Measurements from ENCODE around the gene LTBP1.
A peak's percentile ranks its signal among the peaks of the same experiment; 100 is the strongest.
"Not testable (repeated sequence)": the region's sequence is repeated elsewhere in the genome, so short reads cannot be mapped to it uniquely, and the experiment has no call there.

LTBP1 gene

DNA sequence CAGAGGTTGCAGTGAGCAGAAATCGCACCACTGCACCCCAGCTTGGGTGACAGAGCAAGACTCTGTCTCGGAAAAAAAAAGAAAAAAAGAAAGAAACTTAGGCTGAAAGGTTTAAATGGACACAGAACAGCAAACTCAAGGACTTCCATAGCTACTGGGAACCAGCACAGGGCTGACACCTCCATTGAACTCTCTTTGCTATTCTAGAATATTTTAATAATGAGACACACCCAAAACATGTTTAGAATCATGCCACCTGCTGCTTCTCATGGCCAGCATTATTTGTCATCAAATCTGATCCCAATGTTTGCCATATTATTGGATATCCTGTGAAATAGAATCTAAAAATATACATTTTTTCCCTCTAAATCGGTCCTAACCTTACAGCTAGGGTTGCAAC is 42.7 kb upstream of the LTBP1 start:
- Mint-ChIP-seq H3K4me1 (peaks cover 30% of the 10 kb centered on the region), H3K36me3 (ENCODE audit: low read depth) (no peaks in the 10 kb centered on the region), H3K27ac (peak overlapping the region in 1 of 3 experiments; percentile 54), H3K9me3 (peaks cover 6% of the 10 kb centered on the region), H3K27me3 (ENCODE audit: low read depth) (peaks cover 3% of the 10 kb centered on the region), H3K4me3 (no peak overlapping the region)
- TF ChIP-seq, protein P1, sequence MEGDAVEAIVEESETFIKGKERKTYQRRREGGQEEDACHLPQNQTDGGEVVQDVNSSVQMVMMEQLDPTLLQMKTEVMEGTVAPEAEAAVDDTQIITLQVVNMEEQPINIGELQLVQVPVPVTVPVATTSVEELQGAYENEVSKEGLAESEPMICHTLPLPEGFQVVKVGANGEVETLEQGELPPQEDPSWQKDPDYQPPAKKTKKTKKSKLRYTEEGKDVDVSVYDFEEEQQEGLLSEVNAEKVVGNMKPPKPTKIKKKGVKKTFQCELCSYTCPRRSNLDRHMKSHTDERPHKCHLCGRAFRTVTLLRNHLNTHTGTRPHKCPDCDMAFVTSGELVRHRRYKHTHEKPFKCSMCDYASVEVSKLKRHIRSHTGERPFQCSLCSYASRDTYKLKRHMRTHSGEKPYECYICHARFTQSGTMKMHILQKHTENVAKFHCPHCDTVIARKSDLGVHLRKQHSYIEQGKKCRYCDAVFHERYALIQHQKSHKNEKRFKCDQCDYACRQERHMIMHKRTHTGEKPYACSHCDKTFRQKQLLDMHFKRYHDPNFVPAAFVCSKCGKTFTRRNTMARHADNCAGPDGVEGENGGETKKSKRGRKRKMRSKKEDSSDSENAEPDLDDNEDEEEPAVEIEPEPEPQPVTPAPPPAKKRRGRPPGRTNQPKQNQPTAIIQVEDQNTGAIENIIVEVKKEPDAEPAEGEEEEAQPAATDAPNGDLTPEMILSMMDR (IDR thresholded peaks at IDR 0.05; ENCODE audit: unreplicated experiment in 3 of 3): no peak

DNA sequence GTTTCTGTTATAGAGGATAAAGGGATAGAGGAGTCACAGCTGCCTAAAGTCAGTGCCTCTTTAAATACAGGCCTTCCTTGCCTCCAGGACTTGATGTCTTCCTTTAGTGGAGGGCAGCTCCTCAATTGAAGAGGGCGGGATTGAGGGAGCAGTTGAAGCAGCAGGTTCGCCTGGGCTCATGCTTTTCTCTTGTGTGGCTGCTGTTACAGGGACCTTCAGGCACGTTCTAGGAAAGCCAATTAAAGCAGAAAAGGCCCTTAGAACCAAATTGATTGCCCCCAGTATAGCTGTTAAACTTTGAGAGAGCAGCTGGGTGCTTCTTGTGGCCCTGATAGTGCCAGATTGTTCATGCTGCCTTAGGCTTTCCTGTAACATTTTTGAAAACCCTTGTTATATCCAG is 42.0 kb upstream of the LTBP1 start:
- Mint-ChIP-seq H3K9me3 (peaks cover 6% of the 10 kb centered on the region), H3K27me3 (ENCODE audit: low read depth) (peaks cover 3% of the 10 kb centered on the region), H3K36me3 (ENCODE audit: low read depth) (no peaks in the 10 kb centered on the region), H3K4me1 (peaks cover 30% of the 10 kb centered on the region), H3K27ac (peak overlapping the region in 2 of 3 experiments; percentile 30 to 54), H3K4me3 (no peak overlapping the region)
- TF ChIP-seq, protein P1 (IDR thresholded peaks at IDR 0.05; ENCODE audit: unreplicated experiment in 3 of 3): no peak

DNA sequence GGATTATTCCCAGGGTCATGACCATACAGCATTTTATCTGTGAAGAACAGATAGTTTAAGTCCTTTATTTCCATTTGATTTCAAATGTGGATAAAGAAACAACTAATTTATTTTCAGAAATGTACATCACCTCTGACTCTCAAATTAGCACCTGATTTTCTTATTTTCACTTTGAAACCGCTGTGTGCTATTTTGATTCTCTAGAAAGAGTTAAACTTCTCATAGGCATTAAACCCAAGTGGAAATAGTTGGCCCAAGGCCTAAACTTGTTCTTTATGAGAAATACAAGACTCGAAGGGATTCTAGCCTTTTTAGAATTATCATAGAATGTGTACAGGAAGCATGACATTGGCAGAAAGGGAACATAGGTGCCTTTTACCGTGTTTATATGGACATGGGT is 41.5 kb upstream of the LTBP1 start:
- Mint-ChIP-seq H3K27ac (peak overlapping the region in 1 of 3 experiments; percentile 5), H3K9me3 (peaks cover 6% of the 10 kb centered on the region), H3K36me3 (ENCODE audit: low read depth) (no peaks in the 10 kb centered on the region), H3K4me3 (no peak overlapping the region), H3K4me1 (peaks cover 26% of the 10 kb centered on the region), H3K27me3 (ENCODE audit: low read depth) (peaks cover 3% of the 10 kb centered on the region)
- TF ChIP-seq, protein P1 (IDR thresholded peaks at IDR 0.05; ENCODE audit: unreplicated experiment in 3 of 3): no peak

DNA sequence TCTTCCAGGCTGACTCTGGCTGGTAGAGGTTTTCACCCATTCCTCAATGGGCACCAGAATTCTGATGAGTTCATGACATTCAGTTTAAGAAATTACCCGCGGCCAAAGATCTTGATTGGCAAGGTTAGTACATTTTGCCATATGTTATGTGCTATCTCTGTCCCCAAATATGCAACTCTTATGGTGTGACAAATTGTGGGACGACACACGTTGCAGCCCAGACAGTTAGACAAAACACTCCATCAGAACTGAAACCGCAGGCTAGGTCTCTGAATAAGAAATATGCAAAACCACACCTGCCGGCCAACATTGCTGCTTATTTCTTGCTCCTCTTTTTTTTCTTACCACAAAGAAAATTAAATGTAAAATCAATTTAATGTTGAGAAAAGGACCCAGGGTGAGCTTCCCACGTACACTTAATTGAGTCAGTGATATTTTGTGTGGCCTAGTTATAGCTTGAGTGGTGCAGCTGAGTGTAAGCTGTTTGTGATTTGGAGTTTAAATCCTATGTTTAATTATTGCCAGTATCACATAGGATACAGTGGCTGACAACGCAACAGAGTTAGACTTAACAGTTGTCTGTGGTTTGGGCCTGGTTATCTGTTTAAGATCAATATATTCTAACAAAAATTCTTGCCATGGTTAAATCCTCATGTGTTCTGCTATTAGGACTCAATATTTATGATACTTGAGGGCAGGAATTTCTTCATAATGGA is 35.7 kb upstream of the LTBP1 start:
- Mint-ChIP-seq H3K9me3 (peaks cover 4% of the 10 kb centered on the region), H3K27ac (no peak overlapping the region), H3K4me3 (no peak overlapping the region), H3K27me3 (ENCODE audit: low read depth) (peaks cover 3% of the 10 kb centered on the region), H3K36me3 (ENCODE audit: low read depth) (no peaks in the 10 kb centered on the region), H3K4me1 (no peaks in the 10 kb centered on the region)
- TF ChIP-seq, protein P1 (IDR thresholded peaks at IDR 0.05; ENCODE audit: unreplicated experiment in 3 of 3): no peak

DNA sequence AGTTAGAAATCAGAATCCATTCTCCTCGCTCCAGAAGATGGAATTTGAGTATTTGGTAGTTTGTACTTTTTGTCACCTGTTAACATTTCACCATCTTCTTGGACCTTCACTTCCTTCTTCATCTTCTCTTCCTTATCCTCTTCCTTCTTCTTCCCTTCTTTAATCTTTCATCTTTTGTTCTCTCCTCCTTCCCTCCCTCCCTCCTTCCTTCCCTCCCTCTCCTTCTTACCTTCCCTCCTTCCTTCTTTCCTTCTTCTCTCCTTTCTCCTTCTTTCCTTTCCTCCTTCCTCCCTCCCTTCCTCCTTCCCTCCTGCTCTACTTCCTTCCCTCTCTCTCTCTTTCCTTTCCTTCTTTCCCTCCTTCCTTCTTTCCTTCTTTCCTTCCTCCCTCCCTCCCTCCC is 31.1 kb upstream of the LTBP1 start:
- Mint-ChIP-seq H3K27ac (no peak overlapping the region), H3K36me3 (ENCODE audit: low read depth) (no peaks in the 10 kb centered on the region), H3K4me1 (no peaks in the 10 kb centered on the region), H3K4me3 (no peak overlapping the region), H3K27me3 (ENCODE audit: low read depth) (no peaks in the 10 kb centered on the region), H3K9me3 (no peaks in the 10 kb centered on the region)
- TF ChIP-seq, protein P1 (IDR thresholded peaks at IDR 0.05; ENCODE audit: unreplicated experiment in 3 of 3): no peak

DNA sequence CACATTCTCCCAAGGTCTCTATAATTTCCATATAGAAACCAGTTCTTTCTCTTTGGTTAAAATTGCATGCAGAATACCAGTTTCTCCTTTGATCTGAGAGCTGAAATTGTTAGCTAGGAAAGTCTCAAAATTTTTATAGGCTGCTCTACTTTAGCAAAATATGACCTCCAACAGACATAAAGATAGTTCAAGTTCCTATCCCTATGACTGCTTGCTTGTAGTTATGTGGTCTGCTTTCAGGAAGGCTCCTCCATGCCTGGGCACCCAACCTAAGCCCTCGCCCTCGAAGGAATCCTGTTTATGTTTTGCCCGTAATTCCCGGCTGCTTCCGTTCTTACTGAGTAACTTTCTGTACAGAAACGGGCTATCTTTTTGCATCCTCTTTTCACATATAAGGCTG is 28.0 kb upstream of the LTBP1 start:
- Mint-ChIP-seq H3K27me3 (ENCODE audit: low read depth) (no peaks in the 10 kb centered on the region), H3K27ac (no peak overlapping the region), H3K4me3 (no peak overlapping the region), H3K4me1 (no peaks in the 10 kb centered on the region), H3K9me3 (no peaks in the 10 kb centered on the region), H3K36me3 (ENCODE audit: low read depth) (no peaks in the 10 kb centered on the region)
- TF ChIP-seq, protein P1 (IDR thresholded peaks at IDR 0.05; ENCODE audit: unreplicated experiment in 3 of 3): no peak

DNA sequence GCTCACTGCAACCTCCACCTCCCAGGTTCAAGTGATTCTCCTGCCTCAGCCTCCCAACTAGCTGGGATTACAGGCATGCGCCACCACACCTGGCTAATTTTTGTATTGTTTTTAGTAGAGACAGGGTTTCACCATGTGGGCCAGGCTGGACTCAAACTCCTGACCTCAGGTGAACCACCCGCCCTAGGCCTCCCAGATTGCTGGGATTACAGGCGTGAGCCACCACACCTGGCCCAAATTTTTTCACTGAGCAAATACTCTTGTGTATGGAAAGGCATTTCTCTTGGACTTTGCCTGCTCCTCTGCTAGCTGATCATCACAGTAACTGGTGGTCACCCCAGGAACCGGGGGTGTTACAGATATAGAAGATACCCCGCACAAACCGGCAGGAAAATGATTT is 26.9 kb upstream of the LTBP1 start:
- not testable (repeated sequence) for H3K36me3 Mint-ChIP-seq (ENCODE audit: low read depth); H3K27me3 Mint-ChIP-seq (ENCODE audit: low read depth); H3K4me1 Mint-ChIP-seq; H3K9me3 Mint-ChIP-seq; H3K4me3 Mint-ChIP-seq; H3K27ac Mint-ChIP-seq

DNA sequence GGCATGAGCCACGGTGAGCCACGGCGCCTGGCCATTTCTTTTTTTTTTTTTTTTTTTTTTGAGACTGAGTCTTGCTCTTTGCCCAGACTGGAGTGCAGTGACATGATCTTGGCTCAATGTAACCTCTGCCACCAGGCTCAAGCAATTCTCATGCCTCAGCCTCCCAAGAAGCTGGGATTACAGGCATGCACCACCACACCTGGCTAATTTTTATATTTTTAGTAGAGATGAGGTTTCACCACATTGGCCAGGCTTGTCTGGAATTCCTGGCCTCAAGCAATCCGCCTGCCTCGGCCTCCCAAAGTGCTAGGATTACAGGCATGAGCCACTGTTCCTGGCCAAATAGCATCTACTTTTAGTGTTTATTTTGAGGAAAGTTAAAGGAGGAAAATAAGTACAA is 25.3 kb upstream of the LTBP1 start:
- not testable (repeated sequence) for H3K27me3 Mint-ChIP-seq (ENCODE audit: low read depth); H3K9me3 Mint-ChIP-seq; H3K27ac Mint-ChIP-seq; H3K4me3 Mint-ChIP-seq; H3K4me1 Mint-ChIP-seq; H3K36me3 Mint-ChIP-seq (ENCODE audit: low read depth)

Measured in nephron (organoid).